KOPT-K1 (cell line): ENCODE measurements around the gene COL28A1.

Experiments
- H3K27ac ChIP-seq: fragments of 200-600 bp; sonication (generic); 2 replicates; pipeline ENCODE4 v1.5.1; 2016; ENCODE audit warnings: antibody characterized with exemption, mild to moderate bottlenecking, low read depth, low read length; ENCODE audit not compliant: poor library complexity, severe bottlenecking
- H3K36me3 ChIP-seq: fragments of 200-600 bp; sonication (generic); 2 replicates; pipeline ENCODE4 v1.5.1; 2017; ENCODE audit warnings: antibody characterized with exemption, mild to moderate bottlenecking, low read length, moderate library complexity; ENCODE audit not compliant: insufficient read depth
- H3K9me3 ChIP-seq: fragments of 200-600 bp; sonication (generic); 2 replicates; pipeline ENCODE4 v1.5.1; 2017; ENCODE audit warnings: antibody characterized with exemption, low read length, mild to moderate bottlenecking; ENCODE audit not compliant: insufficient read depth, poor library complexity, severe bottlenecking

COL28A1 gene

DNA sequence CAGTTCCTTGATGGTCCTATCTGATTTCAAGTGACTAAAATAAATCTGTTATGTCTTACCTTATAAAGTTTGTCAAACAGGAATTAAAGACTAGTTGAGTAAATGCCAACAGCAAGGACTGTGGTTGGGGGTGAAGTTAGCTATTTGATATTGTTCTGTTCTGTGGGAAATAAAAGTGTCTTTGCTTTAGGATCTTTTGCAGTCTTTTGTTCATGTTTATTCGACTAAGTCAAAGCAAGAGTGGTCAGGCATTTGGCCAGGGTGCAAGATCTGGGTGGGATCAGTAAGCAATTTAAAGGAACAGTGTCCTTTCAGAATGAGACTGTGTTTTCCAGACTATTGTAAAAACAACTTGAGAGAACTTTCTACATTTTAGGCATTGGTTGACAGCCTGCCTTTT lies at the start of gene COL28A1:
TSS of gene COL28A1 (minus strand) at position 183 of the 400 bp plus-strand sequence. CDS start 2,998 bp downstream, outside the sequence.
- no peaks in the 10 kb centered on the region for H3K36me3 ChIP-seq
- no peak within 1 kb of the TSS for H3K27ac ChIP-seq
- H3K9me3 ChIP-seq, result no peaks in the 10 kb centered on the region

DNA sequence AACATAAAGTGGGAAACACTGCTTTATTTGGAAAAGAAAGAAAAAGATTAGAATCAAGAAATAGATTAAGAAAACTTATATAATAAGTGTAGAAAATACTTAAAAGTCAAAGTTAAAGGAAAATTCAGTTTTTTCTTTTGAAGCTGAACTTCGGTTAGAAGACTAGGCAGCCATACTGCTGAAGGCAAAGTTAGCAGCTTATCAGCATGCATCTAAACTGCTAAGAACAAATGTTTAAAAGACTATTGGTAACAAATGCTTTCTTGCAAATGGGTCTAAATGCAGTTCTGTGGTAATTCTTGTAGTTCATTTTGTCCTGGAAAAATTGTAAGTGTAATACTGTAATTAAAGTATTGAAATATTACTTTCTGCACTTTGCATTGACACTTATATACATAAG lies 49.0 kb upstream of the COL28A1 start:
- Histone ChIP-seq H3K27ac (no peak overlapping the region), H3K9me3 (no peaks in the 10 kb centered on the region), H3K36me3 (no peaks in the 10 kb centered on the region; the same call in 1 of the 2 replicates)

DNA sequence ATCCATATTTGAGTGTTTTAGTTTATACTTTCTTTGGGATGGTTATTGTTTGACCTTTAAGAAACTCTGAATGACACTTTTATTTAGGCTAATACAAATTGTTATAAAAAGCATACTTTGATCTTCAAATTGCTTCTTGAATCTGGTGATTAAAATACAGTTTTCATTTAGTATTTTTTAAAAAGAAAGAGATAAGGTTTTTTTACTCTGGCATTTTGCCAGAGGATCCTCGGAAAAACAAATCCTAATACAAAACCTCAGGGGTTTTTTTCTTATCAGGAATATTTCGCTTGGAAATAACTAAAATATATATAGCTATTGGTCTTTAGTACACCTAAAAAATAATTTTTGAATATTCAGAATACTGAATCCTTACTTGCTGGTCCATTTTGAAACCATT lies 48.1 kb upstream of the COL28A1 start:
- Histone ChIP-seq H3K9me3 (no peaks in the 10 kb centered on the region), H3K27ac (no peak overlapping the region), H3K36me3 (no peaks in the 10 kb centered on the region; the same call in 1 of the 2 replicates)

DNA sequence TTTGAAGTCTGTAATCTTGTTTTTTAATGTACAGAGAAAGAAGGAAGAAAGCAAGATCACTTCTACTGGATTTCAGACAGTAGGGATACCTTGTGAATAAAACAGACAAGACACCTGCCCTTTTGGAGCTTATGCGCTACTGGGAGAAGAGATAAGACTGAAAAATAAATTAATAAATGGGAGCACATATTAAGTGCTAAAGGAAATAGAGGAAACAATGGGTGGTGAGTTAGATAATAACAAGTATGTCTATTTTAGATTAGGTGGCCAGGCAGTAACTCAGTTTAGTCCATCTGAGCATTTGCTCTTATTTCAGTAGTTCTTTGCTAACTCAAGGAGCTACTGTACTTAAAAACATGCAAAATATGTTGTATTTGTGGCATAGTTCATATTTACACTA lies 46.9 kb upstream of the COL28A1 start:
- no peak overlapping the region for H3K27ac ChIP-seq
- no peaks in the 10 kb centered on the region; the same call in 1 of the 2 replicates for H3K36me3 ChIP-seq
- H3K9me3 ChIP-seq, result no peaks in the 10 kb centered on the region

DNA sequence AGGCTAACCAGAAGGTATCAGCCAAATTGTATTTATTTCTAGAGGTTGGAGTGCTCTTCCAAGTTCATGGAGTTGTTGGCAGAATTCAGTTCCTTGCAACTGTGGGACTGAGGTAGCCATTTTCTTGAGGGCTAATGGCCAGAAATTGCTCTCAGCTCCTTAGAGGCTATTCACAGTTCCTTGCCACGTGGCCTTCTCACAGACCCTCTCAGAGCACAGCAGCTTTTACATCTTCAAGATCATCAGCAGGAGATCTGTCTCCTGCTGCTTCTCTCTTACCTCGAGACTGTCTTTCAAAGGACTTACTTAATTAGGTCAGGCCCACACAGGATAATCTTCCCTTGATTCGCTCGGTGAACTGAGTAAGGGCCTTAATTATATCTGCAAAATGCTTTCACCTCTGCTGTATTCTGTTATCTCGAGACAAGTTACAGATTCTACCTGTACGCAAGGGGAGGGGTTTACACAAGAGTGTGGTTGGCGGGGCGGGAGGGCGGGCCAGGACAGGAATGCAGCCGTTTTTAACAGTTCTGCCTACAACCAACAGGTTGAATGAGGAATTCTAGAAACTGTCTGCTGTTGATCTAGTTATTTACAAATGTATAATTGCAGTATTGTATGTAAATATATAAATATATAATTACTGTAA lies 46.0 kb upstream of the COL28A1 start:
- Histone ChIP-seq H3K27ac (no peak overlapping the region), H3K9me3 (no peaks in the 10 kb centered on the region), H3K36me3 (no peaks in the 10 kb centered on the region; the same call in 1 of the 2 replicates)

DNA sequence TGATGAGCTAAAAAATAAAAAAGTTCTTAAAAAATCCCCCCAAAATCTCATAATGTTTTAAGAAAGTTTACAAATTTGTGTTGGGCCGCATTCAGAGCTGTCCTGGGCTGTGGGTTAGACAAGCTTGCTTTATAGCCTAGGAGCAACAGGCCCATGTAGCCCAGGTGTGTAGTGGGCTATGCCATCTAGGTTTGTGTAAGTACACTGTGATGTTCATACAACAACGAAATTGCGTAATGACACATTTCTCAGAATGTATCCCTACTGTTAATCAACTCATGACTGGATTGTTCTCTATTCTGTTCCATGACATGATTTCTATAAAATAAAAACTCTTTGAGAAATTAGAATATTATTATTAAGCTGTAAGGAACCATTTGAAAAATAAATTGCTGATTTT lies 44.0 kb upstream of the COL28A1 start:
- no peaks in the 10 kb centered on the region; the same call in 1 of the 2 replicates for H3K36me3 ChIP-seq
- no peaks in the 10 kb centered on the region for H3K9me3 ChIP-seq
- H3K27ac ChIP-seq, result no peak overlapping the region

DNA sequence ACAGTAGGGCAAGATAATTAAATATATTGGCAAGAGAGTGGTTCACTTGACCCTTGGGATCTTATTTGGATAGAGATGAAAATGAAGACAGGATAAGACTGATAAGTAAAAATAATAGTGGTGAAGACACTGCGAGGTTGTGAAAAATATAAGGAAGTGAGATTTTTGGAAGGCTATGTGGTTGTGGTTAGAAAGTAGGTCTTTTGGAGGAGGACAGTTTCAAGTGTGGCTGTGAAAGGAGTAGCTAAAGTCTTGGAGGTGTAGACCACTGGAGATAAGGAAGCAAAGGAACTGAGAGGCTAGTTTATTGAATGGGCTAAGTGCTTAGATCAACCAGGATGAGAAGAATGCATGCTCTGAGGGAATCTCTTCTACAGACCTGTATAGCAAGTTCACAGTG lies 42.2 kb upstream of the COL28A1 start:
- H3K9me3 ChIP-seq, result peaks cover under 1% of the 10 kb centered on the region
- H3K27ac ChIP-seq, result no peak overlapping the region
- H3K36me3 ChIP-seq, result peaks cover 7% of the 10 kb centered on the region

DNA sequence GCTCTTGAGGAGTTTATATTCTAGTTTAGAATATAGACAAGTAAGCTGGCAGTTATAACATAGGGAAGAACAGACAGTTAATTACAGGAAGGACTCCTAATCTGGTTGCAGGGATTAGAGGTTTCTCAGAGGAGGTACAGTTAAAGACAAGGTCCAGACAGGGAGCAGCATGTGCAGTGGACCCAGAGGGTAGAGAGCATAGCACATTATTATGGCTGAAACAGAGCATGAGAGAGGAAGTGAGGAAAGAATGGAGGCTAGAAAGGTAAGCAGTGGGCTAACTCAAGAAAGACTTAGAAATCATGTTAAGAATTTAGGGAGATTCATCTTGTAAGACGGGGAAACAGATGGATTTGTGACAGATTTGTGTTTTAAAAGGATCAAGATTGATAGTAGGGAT lies 40.7 kb upstream of the COL28A1 start:
- no peak overlapping the region for H3K27ac ChIP-seq
- H3K36me3 ChIP-seq, result peaks cover 15% of the 10 kb centered on the region
- H3K9me3 ChIP-seq, result peaks cover 6% of the 10 kb centered on the region

DNA sequence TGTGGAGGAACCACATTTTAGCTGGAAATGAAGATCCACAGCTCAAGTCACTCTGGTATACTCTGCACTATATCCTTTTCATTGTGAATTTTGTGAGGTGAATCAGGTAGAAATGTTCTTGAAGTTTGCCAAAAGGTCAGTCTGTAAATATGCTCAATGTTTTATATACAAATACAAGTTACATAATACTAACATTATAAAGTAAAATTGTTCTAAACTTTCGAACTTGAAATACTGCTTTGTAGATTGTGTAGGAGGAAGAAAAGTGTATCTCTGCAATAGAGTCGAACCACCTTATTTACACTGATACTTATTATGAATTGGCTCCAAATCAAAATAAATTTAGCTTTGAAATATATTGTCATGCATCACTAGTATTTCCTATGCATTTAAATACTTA lies 38.0 kb upstream of the COL28A1 start:
- no peak overlapping the region for H3K27ac ChIP-seq
- peaks cover 6% of the 10 kb centered on the region for H3K9me3 ChIP-seq
- H3K36me3 ChIP-seq, result peaks cover 15% of the 10 kb centered on the region

DNA sequence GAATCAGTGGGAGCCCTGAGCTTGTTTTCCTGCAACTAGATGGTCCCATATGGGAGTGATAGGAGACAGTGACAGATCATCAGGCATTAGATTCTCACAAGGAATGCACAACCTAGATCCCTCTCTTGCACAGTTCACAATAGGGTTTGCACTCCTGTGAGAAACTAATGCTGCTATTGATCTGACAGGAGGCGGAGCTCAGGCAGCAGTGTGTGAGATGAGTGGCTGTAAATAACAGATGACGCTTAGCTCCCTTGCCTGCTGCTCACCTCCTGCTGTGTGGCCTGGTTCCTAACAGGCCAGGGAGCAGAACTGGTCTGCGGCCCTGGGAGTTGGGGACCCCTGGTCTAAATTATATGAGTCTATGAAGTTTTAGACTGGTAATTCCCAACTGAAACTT lies 34.9 kb upstream of the COL28A1 start:
- Histone ChIP-seq H3K36me3 (peaks cover 15% of the 10 kb centered on the region), H3K9me3 (peaks cover 6% of the 10 kb centered on the region), H3K27ac (no peak overlapping the region)

DNA sequence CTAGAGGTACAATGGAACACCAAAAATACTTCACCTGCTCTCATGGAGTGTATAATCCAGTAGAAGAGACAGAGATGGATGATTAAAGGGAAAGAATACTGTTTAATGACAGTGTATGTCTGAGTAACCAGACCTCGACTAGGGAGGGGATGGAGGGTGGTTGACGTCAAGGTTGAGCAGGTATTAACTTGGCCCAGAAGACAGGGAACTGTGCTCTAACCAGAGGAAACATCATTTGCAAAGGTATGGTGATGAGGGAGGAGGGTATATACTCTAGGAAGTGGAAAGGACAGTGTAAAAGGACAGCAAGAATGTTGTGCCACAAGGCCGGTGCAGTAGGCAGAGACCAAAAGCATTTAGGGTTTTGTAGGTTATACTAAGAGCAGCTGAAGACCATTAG lies 33.9 kb upstream of the COL28A1 start:
- peaks cover 15% of the 10 kb centered on the region for H3K36me3 ChIP-seq
- H3K9me3 ChIP-seq, result peaks cover 6% of the 10 kb centered on the region
- peak overlapping the region; percentile 22 for H3K27ac ChIP-seq

DNA sequence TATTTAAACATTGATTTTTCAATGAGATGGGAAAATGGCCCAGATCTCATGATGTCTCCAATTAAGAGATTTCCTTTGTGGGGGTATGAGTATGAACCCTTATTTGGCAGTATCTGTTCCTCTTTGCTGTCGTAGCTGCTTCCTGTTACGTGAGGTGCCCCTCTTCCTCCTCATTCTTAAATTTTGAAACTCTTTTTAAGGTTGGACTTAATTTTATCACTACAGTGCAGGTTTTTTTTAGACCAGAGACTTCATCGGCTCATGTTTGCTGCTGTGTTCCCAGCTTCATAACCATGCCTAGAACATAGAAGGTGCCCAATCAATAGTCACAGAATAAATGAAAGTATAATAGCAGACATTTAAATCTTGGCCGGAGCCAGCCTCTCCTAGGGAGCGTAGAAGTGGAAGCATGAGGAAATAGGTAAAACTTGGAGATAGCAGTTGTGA lies 33.4 kb upstream of the COL28A1 start:
- peaks cover 15% of the 10 kb centered on the region for H3K36me3 ChIP-seq
- peaks cover 6% of the 10 kb centered on the region for H3K9me3 ChIP-seq
- peak overlapping the region; percentile 22 for H3K27ac ChIP-seq

DNA sequence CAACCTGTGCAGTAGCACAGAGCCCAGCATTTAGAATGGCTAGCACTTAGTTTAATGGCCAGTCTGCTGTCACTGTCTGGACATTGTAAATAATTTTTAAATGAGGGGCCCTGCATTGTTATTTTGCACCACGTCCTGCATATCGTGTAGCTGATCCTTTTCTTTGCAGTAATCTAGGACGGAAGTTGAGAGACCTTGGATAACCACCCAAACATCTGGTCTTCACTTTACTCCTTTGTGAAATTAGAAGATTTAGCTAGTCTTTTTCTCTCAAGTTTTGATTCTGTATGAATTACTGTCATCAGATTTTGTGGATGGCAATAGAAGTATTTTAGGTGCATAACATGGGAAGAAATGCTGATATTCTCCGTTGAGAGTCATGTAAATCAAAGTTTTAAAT lies 32.9 kb upstream of the COL28A1 start:
- H3K36me3 ChIP-seq, result peaks cover 14% of the 10 kb centered on the region
- peaks cover 6% of the 10 kb centered on the region for H3K9me3 ChIP-seq
- peak overlapping the region; percentile 22 for H3K27ac ChIP-seq

DNA sequence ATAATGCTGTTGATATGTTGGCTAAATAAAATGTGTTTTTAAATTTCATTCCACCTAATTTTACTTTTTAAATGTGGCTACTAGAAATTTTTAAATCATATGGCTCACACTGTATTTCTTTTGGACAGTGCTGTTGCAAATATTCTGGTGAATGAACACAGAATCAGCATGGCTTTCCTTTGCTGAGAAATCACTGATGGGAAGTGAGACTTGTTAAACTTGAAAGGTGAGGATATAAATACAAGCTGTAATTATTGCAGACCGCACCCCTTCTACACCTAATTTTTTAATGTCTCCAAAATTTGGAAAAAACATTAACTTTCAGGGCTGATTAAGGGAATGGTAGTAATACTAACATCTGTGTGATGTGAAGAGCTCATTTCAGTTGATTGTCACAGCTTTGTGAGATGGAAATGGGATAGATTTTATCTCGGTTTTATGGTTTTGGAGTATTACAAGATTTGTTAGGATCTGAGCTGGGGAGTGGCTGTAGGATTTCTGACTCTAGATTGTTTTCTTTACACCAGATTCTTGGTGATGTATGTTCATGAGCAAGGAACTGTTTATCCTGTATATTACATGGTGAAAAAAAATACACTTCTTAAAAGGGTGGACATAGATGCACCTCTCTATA lies 32.3 kb upstream of the COL28A1 start:
- no peak overlapping the region for H3K27ac ChIP-seq
- peaks cover 6% of the 10 kb centered on the region for H3K9me3 ChIP-seq
- H3K36me3 ChIP-seq, result peaks cover 9% of the 10 kb centered on the region

DNA sequence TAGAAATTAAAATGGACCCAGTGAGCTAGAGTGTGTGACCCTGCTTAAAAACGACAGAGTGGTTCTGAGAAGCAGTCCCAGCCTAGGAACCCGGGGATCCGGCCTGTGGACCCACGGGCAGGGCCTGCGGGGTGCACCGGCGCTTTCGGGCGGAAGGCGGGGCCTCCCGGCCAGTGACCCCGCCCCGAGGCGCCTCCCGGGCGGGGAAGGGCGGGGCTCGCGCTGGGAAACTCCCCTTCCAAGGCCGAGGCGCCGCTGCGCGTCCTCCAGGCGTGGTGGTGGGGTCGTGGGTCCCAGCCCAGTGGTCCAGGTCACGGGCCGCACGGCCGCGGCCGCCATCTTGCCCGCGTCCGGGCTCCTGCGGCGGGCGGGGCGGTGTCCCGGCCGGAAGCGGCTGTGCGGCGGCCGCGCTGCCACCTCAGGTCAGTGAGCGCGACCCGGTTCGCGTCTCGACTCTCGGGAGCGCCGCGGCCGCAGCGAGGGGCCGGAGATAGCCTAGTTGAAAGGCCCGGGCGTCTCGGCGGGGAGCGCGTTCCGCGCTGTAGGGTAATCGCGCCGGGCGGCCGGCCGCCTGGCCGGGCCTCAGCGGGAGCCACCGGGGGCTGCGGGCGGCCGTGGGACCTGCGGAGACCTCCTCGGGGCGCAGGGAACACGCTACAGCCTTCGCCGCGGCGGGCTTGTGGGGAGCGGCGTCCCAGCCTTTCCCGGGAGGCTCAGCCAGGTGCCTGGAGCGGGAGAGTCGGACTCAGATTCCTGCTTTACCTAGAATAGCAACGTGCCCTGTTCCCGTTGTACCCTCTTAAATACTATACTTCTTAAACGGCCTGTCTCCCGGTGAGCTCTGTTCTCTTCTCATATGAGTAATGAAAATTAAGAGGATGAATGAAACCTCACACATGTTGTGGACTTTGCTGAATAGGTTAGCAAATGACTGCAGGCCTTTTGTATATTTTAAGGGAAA lies 31.3 kb upstream of the COL28A1 start, which contains the start of gene MIOS:
TSS of gene MIOS (plus strand) at position 234 of the 961 bp plus-strand sequence. CDS start 5,592 bp downstream, outside the sequence.
- H3K9me3 ChIP-seq, result no peaks in the 10 kb centered on the region
- H3K36me3 ChIP-seq, result no peaks in the 10 kb centered on the region
- H3K27ac ChIP-seq, result peak within 1 kb of the TSS; percentile 68
